GM12878 (cell line): ENCODE results near the gene ANKRD44. TPM values are rescaled to one million over a fixed set of nuclear protein-coding genes. Genes with fewer than 3 reads are reported as not detected.
A peak's percentile ranks its signal among the peaks of the same experiment; 100 is the strongest.

Experiments used
- ATF7 ChIP-seq: fragments of 450-650 bp; IDR thresholded peaks from 2 replicates; pipeline ENCODE4 v1.6.1; 2016; ENCODE audit warnings: low read depth, mild to moderate bottlenecking
- CBFB ChIP-seq: IDR thresholded peaks from 2 replicates; pipeline ENCODE4 v1.6.1; 2016; ENCODE audit warnings: antibody characterized with exemption, low read depth
- EP300 ChIP-seq, 2 experiments: fragments of 150-350 bp in 1 of 2; IDR thresholded peaks; 2 replicates each; pipeline ENCODE4 v1.6.1; 2011 to 2012; ENCODE audit warnings: low read depth in 2 of 2, low read length in 2 of 2, borderline replicate concordance in 1 of 2, improper control_type of control experiment in 1 of 2, inconsistent platforms in 1 of 2; ENCODE audit not compliant: control insufficient read depth in 1 of 2
- GABPA ChIP-seq: IDR thresholded peaks from 2 replicates; pipeline ENCODE4 v1.6.1; 2014; ENCODE audit warnings: antibody characterized with exemption, low read depth, mild to moderate bottlenecking, inconsistent platforms
- GATAD2B ChIP-seq: fragments of 450-650 bp; conservative IDR thresholded peaks from 2 replicates; pipeline ENCODE4 v1.6.1; 2017; ENCODE audit warnings: low read depth, mild to moderate bottlenecking, moderate library complexity
- HDAC2 ChIP-seq: fragments of 200-600 bp; sonication (generic); IDR thresholded peaks from 2 replicates; pipeline ENCODE4 v1.6.1; 2017
- HDAC6 ChIP-seq: fragments of 200-600 bp; sonication (generic); IDR thresholded peaks from one replicate; pipeline ENCODE4 v1.8.0; 2017; ENCODE audit warnings: antibody characterized with exemption; ENCODE audit not compliant: unreplicated experiment
- NFXL1 ChIP-seq: fragments of 450-650 bp; IDR thresholded peaks from 2 replicates; pipeline ENCODE4 v1.6.1; 2017; ENCODE audit warnings: antibody characterized with exemption, mild to moderate bottlenecking, borderline replicate concordance
- NFYA ChIP-seq: IDR thresholded peaks from 2 replicates; pipeline ENCODE4 v1.6.1; 2011; ENCODE audit warnings: low read depth, mild to moderate bottlenecking, low read length, improper control_type of control experiment, borderline replicate concordance
- RAD21 ChIP-seq: IDR thresholded peaks from 2 replicates; pipeline ENCODE4 v1.6.1; 2011; ENCODE audit warnings: mild to moderate bottlenecking, low read depth, low read length, moderate library complexity; ENCODE audit not compliant: insufficient read depth
- RBBP5 ChIP-seq: fragments of 200-600 bp; sonication (generic); conservative IDR thresholded peaks from 2 replicates; pipeline ENCODE4 v1.6.1; 2016
- SMC3 ChIP-seq: IDR thresholded peaks from 2 replicates; pipeline ENCODE4 v1.6.1; 2011; ENCODE audit warnings: low read length, improper control_type of control experiment, borderline replicate concordance
- TCF12 ChIP-seq: IDR thresholded peaks from 2 replicates; pipeline ENCODE4 v1.6.1; 2011; ENCODE audit warnings: low read depth, mild to moderate bottlenecking, low read length
- ZNF384 ChIP-seq: IDR thresholded peaks from 2 replicates; pipeline ENCODE4 v1.6.1; 2012; ENCODE audit warnings: low read depth, mild to moderate bottlenecking, low read length, improper control_type of control experiment, borderline replicate concordance
- polyA plus RNA-seq, 11 experiments: library from polyadenylated mRNA; depleted of rRNA in 4 of 11; unstranded in 6 of 11; stranded (reverse) in 5 of 11; fragments of >200 nt; fragmentation: Nextera tagmentation in 4 of 11; fragmentation: Illumina TruSeq in 1 of 11; extraction: Ambion mirVana in 4 of 11; extraction: Trizol in 1 of 11; gene quantifications; 1 replicate in 1 of 11; 2 replicates in 10 of 11; pipeline versions ENCODE4 v1.2.1 to v1.2.3, GENCODE V29; 2011 to 2016; ENCODE audit warnings: inconsistent platforms in 2 of 11, missing spikeins in 2 of 11, low read depth in 1 of 11
- total RNA-seq, 4 experiments: library from RNA; depleted of rRNA in 3 of 4; stranded (reverse); fragments of >200 nt in 3 of 4; fragmentation: Illumina TruSeq in 1 of 4; extraction: Trizol in 1 of 4; gene quantifications; 2 replicates each; pipeline versions ENCODE4 v1.2.1 to v1.2.3, GENCODE V29; 2013 to 2021
- TF ChIP-seq, protein P1 (sequence below): fragments of 450-650 bp; IDR thresholded peaks from 2 replicates; pipeline ENCODE4 v1.6.1; 2018; ENCODE audit warnings: borderline replicate concordance, mild to moderate bottlenecking; ENCODE audit not compliant: partially characterized antibody
- TF ChIP-seq, protein P2 (sequence below): fragments of 150-350 bp; IDR thresholded peaks from 2 replicates; pipeline ENCODE4 v1.6.1; 2014; ENCODE audit warnings: mild to moderate bottlenecking, low read depth, low read length
- TF ChIP-seq, protein P3 (sequence below): IDR thresholded peaks from 2 replicates; pipeline ENCODE4 v1.6.1; 2011; ENCODE audit warnings: low read depth, low read length, improper control_type of control experiment, borderline replicate concordance
- TF ChIP-seq, protein P4 (sequence below): fragments of 450-650 bp; IDR thresholded peaks from 2 replicates; pipeline ENCODE4 v1.6.1; 2017; ENCODE audit warnings: low read depth, mild to moderate bottlenecking, moderate library complexity
- TF ChIP-seq, protein P5 (sequence below): fragments of 450-650 bp; IDR thresholded peaks from 2 replicates; pipeline ENCODE4 v1.6.1; 2017; ENCODE audit warnings: antibody characterized with exemption, mild to moderate bottlenecking, moderate library complexity
- TF ChIP-seq, protein P6 (sequence below): IDR thresholded peaks from 2 replicates; pipeline ENCODE4 v1.6.1; 2011; ENCODE audit warnings: low read depth, mild to moderate bottlenecking, low read length, moderate library complexity, borderline replicate concordance; ENCODE audit errors: extremely low read depth

Gene ANKRD44
- total and polyA plus RNA-seq, 10 of the 15 experiments (the other 5 are each of a cell fraction or from before 2014, with no cell fraction given): 19.1 to 99.1 (median 59.6) TPM

DNA sequence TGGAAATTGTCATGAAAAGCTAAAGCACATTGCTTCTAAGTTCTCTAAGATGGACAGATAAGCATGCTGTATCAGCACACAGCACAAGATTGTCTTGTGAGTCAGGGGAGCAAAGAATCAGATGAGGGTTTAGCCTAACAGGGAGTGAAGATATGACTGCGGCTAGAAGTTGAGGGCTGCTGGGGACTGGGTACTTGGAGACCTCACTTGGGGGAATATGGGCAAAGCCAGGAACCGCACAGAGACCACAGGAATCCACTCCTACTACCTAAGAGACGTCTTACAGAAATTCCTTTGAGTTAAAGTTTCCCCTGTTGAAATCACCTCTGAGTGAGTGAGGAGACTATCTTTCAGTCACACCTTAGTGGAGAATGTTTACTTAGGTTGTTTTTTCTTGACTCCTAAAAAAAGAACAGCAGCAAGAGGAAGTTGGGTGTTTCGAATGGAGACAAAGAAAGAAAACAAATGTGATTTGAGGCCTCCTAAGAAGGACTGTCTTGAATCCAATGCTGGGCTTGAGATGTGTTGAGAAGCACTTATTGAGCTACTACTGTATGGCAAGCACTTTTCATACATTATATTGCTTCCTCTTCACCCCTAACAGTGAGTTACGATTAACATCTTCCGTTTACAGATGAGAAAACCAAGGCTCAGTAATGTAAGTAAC, 100.7 kb downstream of the ANKRD44 start (continued):
- TF ChIP-seq GABPA: no peak
- no peak for TF ChIP-seq GATAD2B
- TF ChIP-seq CBFB: no peak
- no peak for TF ChIP-seq NFXL1
- TF ChIP-seq ATF7: no peak
- TF ChIP-seq ZNF384: no peak
- TF ChIP-seq, protein P1, sequence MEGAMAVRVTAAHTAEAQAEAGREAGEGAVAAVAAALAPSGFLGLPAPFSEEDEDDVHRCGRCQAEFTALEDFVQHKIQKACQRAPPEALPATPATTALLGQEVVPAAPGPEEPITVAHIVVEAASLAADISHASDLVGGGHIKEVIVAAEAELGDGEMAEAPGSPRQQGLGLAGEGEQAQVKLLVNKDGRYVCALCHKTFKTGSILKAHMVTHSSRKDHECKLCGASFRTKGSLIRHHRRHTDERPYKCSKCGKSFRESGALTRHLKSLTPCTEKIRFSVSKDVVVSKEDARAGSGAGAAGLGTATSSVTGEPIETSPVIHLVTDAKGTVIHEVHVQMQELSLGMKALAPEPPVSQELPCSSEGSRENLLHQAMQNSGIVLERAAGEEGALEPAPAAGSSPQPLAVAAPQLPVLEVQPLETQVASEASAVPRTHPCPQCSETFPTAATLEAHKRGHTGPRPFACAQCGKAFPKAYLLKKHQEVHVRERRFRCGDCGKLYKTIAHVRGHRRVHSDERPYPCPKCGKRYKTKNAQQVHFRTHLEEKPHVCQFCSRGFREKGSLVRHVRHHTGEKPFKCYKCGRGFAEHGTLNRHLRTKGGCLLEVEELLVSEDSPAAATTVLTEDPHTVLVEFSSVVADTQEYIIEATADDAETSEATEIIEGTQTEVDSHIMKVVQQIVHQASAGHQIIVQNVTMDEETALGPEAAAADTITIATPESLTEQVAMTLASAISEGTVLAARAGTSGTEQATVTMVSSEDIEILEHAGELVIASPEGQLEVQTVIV: no peak
- TF ChIP-seq, protein P2, sequence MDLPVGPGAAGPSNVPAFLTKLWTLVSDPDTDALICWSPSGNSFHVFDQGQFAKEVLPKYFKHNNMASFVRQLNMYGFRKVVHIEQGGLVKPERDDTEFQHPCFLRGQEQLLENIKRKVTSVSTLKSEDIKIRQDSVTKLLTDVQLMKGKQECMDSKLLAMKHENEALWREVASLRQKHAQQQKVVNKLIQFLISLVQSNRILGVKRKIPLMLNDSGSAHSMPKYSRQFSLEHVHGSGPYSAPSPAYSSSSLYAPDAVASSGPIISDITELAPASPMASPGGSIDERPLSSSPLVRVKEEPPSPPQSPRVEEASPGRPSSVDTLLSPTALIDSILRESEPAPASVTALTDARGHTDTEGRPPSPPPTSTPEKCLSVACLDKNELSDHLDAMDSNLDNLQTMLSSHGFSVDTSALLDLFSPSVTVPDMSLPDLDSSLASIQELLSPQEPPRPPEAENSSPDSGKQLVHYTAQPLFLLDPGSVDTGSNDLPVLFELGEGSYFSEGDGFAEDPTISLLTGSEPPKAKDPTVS: no peak
- TF ChIP-seq, protein P3, sequence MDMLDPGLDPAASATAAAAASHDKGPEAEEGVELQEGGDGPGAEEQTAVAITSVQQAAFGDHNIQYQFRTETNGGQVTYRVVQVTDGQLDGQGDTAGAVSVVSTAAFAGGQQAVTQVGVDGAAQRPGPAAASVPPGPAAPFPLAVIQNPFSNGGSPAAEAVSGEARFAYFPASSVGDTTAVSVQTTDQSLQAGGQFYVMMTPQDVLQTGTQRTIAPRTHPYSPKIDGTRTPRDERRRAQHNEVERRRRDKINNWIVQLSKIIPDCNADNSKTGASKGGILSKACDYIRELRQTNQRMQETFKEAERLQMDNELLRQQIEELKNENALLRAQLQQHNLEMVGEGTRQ: no peak
- TF ChIP-seq EP300 (IDR thresholded peaks at IDR 0.05; ENCODE audit: borderline replicate concordance in 1 of 2, control insufficient read depth in 1 of 2, low read depth in 2 of 2, low read length in 2 of 2): peak in 1 of 2 experiments; percentile 21; a peak in 2 of 4 replicates
- TF ChIP-seq, protein P4, sequence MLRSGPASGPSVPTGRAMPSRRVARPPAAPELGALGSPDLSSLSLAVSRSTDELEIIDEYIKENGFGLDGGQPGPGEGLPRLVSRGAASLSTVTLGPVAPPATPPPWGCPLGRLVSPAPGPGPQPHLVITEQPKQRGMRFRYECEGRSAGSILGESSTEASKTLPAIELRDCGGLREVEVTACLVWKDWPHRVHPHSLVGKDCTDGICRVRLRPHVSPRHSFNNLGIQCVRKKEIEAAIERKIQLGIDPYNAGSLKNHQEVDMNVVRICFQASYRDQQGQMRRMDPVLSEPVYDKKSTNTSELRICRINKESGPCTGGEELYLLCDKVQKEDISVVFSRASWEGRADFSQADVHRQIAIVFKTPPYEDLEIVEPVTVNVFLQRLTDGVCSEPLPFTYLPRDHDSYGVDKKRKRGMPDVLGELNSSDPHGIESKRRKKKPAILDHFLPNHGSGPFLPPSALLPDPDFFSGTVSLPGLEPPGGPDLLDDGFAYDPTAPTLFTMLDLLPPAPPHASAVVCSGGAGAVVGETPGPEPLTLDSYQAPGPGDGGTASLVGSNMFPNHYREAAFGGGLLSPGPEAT: peak; percentile 49
- TF ChIP-seq HDAC6: no peak
- TF ChIP-seq TCF12: no peak
- TF ChIP-seq RAD21: no peak
- TF ChIP-seq, protein P5, sequence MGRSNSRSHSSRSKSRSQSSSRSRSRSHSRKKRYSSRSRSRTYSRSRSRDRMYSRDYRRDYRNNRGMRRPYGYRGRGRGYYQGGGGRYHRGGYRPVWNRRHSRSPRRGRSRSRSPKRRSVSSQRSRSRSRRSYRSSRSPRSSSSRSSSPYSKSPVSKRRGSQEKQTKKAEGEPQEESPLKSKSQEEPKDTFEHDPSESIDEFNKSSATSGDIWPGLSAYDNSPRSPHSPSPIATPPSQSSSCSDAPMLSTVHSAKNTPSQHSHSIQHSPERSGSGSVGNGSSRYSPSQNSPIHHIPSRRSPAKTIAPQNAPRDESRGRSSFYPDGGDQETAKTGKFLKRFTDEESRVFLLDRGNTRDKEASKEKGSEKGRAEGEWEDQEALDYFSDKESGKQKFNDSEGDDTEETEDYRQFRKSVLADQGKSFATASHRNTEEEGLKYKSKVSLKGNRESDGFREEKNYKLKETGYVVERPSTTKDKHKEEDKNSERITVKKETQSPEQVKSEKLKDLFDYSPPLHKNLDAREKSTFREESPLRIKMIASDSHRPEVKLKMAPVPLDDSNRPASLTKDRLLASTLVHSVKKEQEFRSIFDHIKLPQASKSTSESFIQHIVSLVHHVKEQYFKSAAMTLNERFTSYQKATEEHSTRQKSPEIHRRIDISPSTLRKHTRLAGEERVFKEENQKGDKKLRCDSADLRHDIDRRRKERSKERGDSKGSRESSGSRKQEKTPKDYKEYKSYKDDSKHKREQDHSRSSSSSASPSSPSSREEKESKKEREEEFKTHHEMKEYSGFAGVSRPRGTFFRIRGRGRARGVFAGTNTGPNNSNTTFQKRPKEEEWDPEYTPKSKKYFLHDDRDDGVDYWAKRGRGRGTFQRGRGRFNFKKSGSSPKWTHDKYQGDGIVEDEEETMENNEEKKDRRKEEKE: no peak
- TF ChIP-seq NFYA: no peak
- 0 out of 2 replicates have a peak, but pooled peaks have one; percentile 20 for TF ChIP-seq RBBP5
- no peak for TF ChIP-seq SMC3
- TF ChIP-seq, protein P6, sequence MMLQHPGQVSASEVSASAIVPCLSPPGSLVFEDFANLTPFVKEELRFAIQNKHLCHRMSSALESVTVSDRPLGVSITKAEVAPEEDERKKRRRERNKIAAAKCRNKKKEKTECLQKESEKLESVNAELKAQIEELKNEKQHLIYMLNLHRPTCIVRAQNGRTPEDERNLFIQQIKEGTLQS: no peak
- no peak for TF ChIP-seq HDAC2
